GM12891 (cell line): ENCODE data around the gene BCAS1.

Experiments used
- PAX5 ChIP-seq: IDR thresholded peaks from 2 replicates; pipeline ENCODE4 v1.6.1; 2011; ENCODE audit warnings: low read length, moderate library complexity, mild to moderate bottlenecking; ENCODE audit not compliant: insufficient read depth, severe bottlenecking
- POLR2A ChIP-seq: IDR thresholded peaks from 2 replicates; pipeline ENCODE4 v1.6.1; 2011; ENCODE audit warnings: low read depth, low read length, control low read depth
- POU2F2 ChIP-seq: IDR thresholded peaks from 2 replicates; pipeline ENCODE4 v1.6.1; 2011; ENCODE audit warnings: low read depth, mild to moderate bottlenecking, control low read depth, low read length, moderate library complexity
- TAF1 ChIP-seq: IDR thresholded peaks from 2 replicates; pipeline ENCODE4 v1.6.1; 2011; ENCODE audit warnings: low read depth, low read length, control low read depth

DNA sequence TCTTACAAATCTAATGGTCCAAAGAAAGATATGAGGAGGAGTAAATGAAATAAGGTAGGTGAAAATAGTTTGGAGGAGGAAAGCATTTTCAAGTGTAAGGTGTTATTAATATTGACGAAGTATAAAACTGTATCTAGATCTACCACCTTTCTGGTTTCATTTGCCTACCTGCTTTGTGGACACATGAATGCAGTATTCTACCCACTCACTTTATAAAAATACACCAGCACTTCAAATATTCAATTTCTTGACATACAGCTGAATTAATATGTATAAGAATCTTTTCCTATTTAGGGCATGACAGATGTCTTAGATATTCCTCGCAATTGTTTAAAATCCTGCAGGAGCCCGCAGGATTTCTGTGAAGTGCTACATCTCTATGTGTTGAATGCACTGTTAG lies 108.0 kb downstream of the BCAS1 start:
- TF ChIP-seq PAX5 (no peak), POLR2A (no peak), TAF1 (no peak), POU2F2 (no peak)
